Mucosa of descending colon (tissue), 3 donors: Measurements from ENCODE around the gene PACSIN1. TPM values are rescaled to one million over a fixed set of nuclear protein-coding genes. Genes with fewer than 3 reads are reported as not detected.

ENCODE experiments used
- ATAC-seq: fragments of 200-7000 bp; cut with Tn5 transposase; one replicate; pipeline ENCODE4 v1.9.1; 2020; ENCODE audit warnings: mild to moderate bottlenecking, moderate library complexity
- DNase-seq, 3 donors: peaks; one replicate each; pipeline ENCODE4 v3.0.0-alpha.2; 2020
- H3K36me3 ChIP-seq: fragments of 200-600 bp; one replicate; pipeline ENCODE4 v1.8.0; 2021; ENCODE audit warnings: low read depth, mild to moderate bottlenecking
- H3K4me1 ChIP-seq: fragments of 200-600 bp; one replicate; pipeline ENCODE4 v1.8.0; 2021; ENCODE audit warnings: low read depth, mild to moderate bottlenecking
- H3K4me3 ChIP-seq: fragments of 200-600 bp; one replicate; pipeline ENCODE4 v1.8.0; 2021; ENCODE audit warnings: mild to moderate bottlenecking
- H3K9me3 ChIP-seq: fragments of 200-600 bp; one replicate; pipeline ENCODE4 v1.8.0; 2021; ENCODE audit warnings: mild to moderate bottlenecking
- intact Hi-C, 2 donors: fragments of 100-400 bp; cut with DNase I in 1 of 2; cut with micrococcal nuclease in 1 of 2; formaldehyde crosslinking; loops; one replicate each; pipeline versions ENCODE4 v1.11.0 to v1.11.1; 2022; cut with DNase I, micrococcal nuclease
- long read RNA-seq, 2 donors: library from polyadenylated mRNA; unstranded; transcript quantifications; one replicate each; pipeline ENCODE4 v2.0.0, GENCODE V29; 2019 to 2021
- total RNA-seq, 3 donors: library from RNA; stranded (reverse); fragmentation: NEBNext Ultra II Directional in 2 of 3; extraction: Animal tissue kit (Norgen Biotek cat#: 25700) in 2 of 3; gene quantifications; one replicate each; pipeline versions ENCODE4 v1.2.1 to v1.2.4, GENCODE V29; 2021 to 2023
- TF ChIP-seq, protein P1 (sequence below): fragments of 200-600 bp; IDR thresholded peaks from one replicate; pipeline ENCODE4 v1.8.0; 2022; ENCODE audit warnings: antibody characterized with exemption, mild to moderate bottlenecking
- donor health status: DM: no; HTN: no; CAD: no; lungs with moderate emphysema.
- donor health status: DM: no; HTN: no; CAD: no.
- donor health status: DM: no; HTN: yes; CAD: no.

PACSIN1 gene, protein sequence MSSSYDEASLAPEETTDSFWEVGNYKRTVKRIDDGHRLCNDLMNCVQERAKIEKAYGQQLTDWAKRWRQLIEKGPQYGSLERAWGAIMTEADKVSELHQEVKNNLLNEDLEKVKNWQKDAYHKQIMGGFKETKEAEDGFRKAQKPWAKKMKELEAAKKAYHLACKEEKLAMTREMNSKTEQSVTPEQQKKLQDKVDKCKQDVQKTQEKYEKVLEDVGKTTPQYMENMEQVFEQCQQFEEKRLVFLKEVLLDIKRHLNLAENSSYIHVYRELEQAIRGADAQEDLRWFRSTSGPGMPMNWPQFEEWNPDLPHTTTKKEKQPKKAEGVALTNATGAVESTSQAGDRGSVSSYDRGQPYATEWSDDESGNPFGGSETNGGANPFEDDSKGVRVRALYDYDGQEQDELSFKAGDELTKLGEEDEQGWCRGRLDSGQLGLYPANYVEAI
- 1 to 10 TPM in 1 of 3 donors, under 1 TPM in 2; 0.41 to 1.9 (median 0.67) TPM for total RNA-seq
- long read RNA-seq, donor 1, full-length matches to known transcripts = 1 of 2 reads
- long read RNA-seq, donor 1, partial matches to known transcripts = 1 of 2 reads
- long read RNA-seq, donor 1, other reads (novel, unspliced or antisense) = 0 of 2 reads
- long read RNA-seq, donor 2 = 0 reads

DNA sequence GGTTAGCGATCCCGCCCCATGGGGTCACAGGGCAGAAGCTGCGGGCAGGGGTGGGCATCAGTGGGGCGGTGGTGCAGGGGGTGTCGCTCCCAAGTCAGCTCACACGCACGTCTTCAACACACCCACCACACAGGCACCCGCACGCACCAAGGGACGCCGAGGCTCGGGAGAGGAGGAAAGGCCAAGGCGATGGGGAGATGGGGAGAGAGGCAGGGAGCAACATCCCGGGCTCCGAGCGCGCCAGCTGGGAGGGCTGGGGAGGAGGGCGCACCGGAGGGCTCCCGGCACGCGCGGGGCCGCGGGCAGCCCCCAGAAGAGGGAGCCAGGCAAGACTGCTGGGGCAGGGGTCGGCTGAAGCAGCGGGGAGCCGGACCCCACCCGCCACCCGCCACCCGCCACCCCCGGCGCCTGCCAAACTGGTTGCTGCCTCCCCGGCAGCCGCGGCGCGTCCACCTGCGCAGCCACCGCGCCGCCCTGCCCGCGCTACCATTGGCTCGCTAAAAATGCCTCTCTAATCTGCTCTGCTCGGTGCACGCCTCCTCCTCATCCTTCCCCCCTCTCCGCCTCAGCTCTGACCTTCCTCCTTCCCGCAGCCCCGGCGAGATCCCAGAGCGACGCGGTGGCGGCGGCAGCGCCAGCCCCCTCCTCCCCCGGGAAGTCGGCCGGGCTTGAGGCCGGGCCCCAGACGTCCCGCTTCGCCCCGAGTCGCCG, at the start of gene PACSIN1:
Gene PACSIN1 (plus strand): TSS at position 546 of the 711 bp plus-strand sequence. CDS start 60,230 bp downstream, outside the sequence.
- ATAC-seq (peak; percentile 62), DNase-seq (no peak)
- TF ChIP-seq, protein P1, sequence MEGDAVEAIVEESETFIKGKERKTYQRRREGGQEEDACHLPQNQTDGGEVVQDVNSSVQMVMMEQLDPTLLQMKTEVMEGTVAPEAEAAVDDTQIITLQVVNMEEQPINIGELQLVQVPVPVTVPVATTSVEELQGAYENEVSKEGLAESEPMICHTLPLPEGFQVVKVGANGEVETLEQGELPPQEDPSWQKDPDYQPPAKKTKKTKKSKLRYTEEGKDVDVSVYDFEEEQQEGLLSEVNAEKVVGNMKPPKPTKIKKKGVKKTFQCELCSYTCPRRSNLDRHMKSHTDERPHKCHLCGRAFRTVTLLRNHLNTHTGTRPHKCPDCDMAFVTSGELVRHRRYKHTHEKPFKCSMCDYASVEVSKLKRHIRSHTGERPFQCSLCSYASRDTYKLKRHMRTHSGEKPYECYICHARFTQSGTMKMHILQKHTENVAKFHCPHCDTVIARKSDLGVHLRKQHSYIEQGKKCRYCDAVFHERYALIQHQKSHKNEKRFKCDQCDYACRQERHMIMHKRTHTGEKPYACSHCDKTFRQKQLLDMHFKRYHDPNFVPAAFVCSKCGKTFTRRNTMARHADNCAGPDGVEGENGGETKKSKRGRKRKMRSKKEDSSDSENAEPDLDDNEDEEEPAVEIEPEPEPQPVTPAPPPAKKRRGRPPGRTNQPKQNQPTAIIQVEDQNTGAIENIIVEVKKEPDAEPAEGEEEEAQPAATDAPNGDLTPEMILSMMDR = no peak
- Histone ChIP-seq H3K9me3 (no peaks in the 10 kb centered on the region), H3K36me3 (no peaks in the 10 kb centered on the region), H3K4me1 (peaks cover 10% of the 10 kb centered on the region), H3K4me3 (no peak within 1 kb of the TSS)
- intact Hi-C loops = loop anchor here in 1 of 2 donors (10.0 kb wide), 1 partner anchor 139 kb away; no protein-coding TSS in a partner anchor

DNA sequence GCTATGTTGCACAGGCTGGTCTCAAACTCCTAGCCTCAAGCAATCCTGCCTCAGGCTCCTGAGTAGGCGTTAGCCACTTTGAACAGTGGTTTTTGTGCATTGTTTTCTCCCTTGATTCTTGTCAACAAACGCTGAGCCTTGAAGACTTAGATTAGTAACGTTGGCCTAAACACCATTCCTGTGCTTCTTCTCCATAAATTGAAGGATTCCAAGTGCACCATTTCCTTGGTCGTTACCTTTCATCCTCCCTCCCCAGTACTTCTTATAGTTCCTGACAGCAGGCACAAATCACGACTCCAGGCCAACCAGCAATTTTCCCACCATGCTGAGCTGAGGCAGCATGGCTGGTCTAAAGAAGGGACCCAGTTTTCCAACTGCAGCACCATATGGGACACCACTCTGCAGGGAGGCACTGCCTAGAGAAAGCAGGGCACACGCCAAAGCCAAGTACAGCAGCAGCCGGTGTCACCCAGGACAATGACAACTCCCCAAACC, 49.0 kb upstream of the PACSIN1 start:
- Histone ChIP-seq H3K36me3 (peaks cover 12% of the 10 kb centered on the region), H3K9me3 (no peaks in the 10 kb centered on the region), H3K4me1 (peaks cover 8% of the 10 kb centered on the region), H3K4me3 (no peak overlapping the region)
- TF ChIP-seq, protein P1 = no peak
- DNase-seq (no peak), ATAC-seq (no peak)
- intact Hi-C loops = loop anchor here (10.0 kb wide), 2 partner anchors 172 to 222 kb away; partner anchors contain the start of gene SMIM29 (in 2 of the 2)

DNA sequence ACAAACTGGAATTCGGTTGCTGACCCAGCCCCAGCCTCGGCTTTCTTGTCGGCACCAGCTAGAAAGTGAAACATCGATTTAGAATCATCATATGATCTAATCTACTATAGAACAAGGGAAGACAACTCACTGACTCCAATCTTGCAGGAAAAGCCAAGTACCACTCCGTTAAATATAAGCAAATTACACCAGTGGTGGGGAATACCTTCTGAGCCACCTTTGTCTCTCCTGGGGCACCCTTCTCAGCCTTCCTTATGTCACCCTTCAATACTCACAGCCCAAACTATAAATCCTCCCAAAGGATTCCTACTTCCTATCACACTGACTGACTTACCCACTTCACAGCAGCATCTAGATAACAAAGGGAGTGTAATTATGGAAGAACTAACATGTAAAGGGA, 47.5 kb upstream of the PACSIN1 start:
- no peak for DNase-seq
- H3K4me1 ChIP-seq = peaks cover 9% of the 10 kb centered on the region
- no peaks in the 10 kb centered on the region for H3K9me3 ChIP-seq
- TF ChIP-seq, protein P1 = no peak
- peaks cover 14% of the 10 kb centered on the region for H3K36me3 ChIP-seq
- intact Hi-C loops = loop anchor here (10.0 kb wide), 2 partner anchors 174 to 224 kb away; partner anchors contain the start of gene SMIM29 (in 2 of the 2)
- H3K4me3 ChIP-seq = no peak overlapping the region
- ATAC-seq = no peak

DNA sequence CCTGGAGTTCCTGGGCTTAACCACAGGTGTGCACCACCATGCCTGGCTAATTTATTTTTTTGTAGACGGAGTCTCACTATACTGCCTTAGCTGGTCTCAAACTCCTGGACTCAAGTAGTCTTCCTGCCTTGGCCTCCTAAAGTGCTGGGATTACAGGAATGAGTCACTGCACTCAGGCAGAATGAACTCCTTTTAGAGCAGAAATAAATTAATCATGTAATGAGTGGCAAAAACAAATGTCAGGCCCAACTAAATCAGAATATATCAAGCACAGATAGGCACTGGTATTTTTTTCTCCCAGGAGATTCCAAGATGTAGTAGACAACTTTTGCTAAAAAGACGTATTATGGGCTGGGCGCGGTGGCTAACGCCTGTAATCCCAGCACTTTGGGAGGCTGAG, 42.6 kb upstream of the PACSIN1 start:
- ATAC-seq = no peak
- intact Hi-C loops = no loop called here
- peaks cover 14% of the 10 kb centered on the region for H3K36me3 ChIP-seq
- no peak for DNase-seq
- TF ChIP-seq, protein P1 = no peak
- H3K4me3 ChIP-seq = no peak overlapping the region
- H3K4me1 ChIP-seq = peaks cover 9% of the 10 kb centered on the region
- H3K9me3 ChIP-seq = no peaks in the 10 kb centered on the region
